Skin of body (tissue), 2 donors: Measurements from ENCODE around the gene DOK6. TPM values are rescaled to one million over a fixed set of nuclear protein-coding genes. Genes with fewer than 3 reads are reported as not detected.

Experiments used
- DNase-seq: peaks from one replicate; lab custom pipeline; 2025; lab: John Stamatoyannopoulos, UW
- total RNA-seq: library from RNA; depleted of rRNA; stranded (reverse); fragments of >200 nt; gene quantifications from one replicate; pipeline ENCODE4 v1.2.3, GENCODE V29; 2014

Gene DOK6
- total RNA-seq, 1 donor from 2014 or later: 7.0 TPM

DNA sequence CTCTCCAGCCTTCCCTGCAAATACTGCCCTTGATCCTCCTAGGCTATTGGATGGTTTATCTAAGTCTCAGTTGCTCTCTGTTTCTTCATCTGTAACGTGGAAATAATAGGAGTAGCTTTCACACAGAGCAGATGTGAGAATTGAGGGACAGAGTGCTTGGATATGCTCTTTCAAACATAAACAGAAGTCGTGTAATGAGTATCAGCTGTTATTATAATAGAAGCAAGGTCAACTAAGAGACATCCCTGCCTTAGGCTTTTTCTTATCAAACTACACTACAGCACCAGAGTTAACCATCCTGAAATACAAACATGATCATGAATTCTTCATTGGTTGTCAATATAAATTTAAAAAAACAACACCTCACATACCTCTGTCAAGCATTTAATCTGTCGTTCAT is 138.2 kb downstream of the DOK6 start:
- peak; percentile 2 for DNase-seq

DNA sequence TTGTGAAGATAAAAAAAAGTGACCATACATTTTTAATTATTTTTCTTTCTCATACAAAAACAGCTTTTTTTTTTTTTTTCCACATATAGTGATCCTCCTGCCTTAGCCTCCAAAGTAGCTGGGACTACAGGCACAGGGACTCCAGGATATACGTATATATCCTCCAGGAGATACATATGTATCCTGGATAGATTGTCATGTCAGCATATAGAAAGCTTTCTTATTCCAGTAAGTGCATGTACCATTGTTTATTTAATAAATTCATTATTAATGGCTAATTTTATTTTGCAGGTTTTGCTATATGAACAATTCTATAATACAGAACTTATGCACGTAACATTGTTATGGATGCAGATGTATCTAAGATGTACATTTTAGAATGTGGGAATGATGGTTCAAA is 138.7 kb downstream of the DOK6 start:
- no peak for DNase-seq

DNA sequence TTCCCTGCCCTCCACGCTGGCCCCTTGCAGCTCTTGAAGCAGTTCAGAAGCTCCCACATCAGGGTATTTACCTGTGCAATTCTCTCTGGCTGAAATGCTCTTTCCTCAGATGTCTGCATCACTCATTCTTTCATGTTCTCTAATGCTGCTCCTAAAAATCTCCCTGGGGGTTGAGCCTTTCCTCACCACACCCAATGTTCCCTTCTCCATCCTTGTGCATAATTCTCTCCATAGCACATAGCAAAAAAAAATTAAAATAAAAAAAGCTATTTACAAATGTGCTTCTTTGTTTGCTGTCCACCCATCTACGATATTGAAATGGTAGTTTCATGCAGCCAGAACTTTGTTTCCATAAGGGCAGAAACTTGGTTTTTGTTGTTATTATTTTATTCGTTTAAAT is 155.5 kb downstream of the DOK6 start:
- no peak for DNase-seq

DNA sequence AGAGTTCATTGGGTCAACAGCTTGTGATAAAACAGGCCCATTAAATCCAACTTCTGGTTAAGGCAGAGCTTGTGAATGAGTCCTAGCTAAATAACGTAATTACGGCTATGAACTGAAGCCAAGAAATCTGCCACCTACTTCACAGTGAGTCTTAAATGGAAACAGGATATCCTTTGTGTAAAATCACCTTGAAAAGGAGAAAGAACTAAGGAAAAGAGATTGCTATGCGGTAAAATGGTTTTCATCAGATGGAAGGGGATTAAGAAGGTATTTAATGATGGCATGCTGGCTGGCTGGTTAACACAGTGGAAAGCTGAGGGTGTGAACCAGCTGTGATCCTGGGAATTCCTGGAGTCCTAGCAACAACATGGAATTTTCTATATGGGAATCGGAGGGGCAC is 156.6 kb downstream of the DOK6 start:
- no peak for DNase-seq

DNA sequence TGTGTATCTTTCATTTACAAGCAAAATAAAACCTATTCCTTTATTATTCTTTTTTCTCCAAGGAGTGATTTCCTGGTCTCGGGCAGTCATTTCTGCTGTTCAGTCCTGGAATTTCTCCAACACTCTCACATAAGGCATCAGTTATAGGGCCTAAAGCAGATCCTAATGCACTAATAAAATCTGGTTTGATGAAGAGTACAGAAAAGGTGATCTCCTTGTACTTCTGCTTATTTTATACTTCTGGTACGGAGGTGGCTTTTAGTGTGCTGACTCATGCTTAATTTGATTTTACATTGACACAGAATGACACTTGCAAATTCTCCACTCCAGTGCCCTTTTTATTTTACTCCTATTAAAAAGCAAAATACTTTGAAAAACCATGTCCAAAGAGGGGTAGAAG is 157.4 kb downstream of the DOK6 start:
- no peak for DNase-seq

DNA sequence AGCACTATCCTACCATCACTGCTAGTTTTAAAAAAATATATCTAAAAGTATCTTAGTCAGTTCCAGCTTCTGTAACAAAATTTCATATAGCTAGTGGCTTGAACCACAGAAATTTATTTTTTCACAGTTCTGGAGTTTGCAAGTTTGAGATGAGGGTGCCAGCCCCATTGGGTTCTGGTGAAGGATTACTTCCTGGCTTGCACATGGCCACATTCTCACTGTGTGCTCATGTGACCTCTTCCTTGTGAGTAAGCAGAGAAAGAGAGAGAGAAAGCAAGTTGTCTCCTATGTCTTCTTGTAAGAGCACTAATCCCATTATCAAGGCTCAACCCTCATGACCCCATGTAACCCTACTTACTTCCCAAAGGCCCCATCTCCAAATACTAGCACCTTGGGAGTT is 158.9 kb downstream of the DOK6 start:
- no peak for DNase-seq

DNA sequence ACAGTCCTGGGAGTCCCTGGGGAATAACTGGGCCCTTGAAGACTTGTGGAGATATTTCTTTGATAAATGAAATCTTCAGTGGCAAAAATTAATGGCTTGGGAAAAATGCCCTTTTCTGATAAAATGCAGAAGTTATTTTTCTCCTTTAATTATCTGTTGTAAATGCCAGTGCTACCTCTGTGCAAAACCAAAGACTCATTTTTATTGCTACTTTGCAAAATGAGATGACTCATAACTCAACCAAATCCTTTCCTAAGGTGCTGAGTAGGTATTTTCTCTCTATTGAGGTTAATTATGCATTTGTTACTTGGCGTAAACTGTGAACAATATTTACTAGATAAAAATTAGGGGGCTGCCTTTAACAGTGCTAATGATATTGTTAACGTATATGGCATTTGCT is 163.9 kb downstream of the DOK6 start:
- no peak for DNase-seq

DNA sequence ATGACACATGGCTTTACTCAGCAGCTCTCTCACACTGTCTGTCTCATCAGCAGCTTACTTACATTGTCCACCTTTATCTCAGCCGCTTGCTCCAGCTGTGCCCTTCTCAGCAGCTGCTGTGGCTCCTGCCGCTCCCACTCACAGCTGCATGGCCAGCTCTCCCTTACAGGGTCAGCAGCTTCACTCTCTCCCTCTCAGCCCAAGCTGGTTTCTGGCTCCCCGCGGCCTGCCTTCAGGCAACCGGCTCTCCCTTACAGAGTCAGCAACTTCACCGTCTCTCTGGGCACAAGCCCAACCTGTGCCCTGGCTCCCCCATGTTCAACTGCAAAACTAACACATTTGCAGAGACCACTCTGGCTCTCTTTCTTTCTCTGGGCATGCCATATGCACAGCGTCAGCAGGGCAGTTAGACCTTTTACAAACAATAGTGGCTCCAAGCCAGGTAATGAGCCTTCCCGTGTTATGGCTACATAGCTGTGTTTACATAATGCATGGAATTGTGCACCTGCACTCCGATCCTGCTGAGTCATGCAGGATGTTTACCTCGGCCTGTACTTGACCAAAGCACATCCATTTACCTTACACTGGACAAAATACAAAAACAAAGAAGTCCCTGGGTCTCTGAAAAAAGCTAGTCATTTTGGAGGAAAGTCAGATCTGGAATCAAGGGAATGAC is 167.3 kb downstream of the DOK6 start:
- DNase-seq: no peak

DNA sequence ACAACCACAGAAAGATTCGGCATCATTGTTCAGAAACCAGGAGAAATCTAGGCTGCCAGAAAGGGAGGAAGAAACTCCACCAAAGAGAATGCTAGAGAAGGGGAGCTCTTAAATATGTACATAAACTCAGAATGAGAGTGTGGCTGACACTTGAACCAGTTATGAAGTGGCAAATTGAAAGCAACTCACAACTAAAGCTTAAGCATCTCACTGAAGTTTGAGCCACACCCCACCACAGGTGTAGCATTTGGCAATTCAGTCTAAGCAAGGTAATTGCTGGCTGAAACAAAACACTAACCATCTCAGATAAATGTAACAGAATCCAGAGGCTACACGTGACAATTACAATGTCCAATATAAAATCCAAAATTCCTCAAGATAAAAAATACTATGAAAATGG is 168.4 kb downstream of the DOK6 start:
- no peak for DNase-seq

DNA sequence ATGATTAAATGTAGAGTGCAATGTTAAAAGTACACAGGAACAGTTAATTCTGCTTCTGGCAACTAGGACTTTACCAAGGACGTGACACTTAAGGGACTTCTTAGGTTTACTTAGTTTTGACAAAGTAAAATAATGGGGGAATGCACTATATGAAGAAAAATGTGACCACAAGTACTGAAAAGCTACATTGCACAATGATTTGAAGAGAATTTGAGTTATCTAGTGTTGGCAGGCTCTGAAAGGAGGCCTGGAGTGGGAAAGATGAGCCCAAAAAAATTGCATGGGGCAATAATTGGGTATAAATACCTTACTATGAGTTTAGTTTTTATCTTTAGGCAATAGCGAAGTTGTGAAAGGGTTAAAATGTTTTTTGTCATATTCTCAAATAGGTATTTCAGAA is 173.7 kb downstream of the DOK6 start:
- DNase-seq: no peak

DNA sequence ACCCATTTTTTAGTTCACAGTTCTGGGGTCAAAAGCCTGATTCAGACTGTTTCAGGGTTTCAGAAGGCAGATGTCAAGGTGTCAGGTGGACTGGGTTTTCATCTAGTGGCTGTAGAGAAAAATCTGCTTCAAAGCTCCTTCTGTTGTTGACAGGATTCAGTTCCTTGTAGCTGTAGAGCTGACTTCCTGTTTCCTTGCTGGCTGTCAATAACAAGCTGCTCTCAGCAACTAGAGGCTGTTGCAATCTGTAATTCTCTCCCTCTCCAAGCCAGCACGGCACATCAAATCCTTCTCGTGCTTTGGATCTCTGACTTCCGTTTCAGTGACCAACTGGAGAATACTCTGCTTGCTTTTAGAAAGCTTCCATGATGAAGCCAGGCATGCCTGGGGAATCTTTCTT is 179.4 kb downstream of the DOK6 start:
- no peak for DNase-seq

DNA sequence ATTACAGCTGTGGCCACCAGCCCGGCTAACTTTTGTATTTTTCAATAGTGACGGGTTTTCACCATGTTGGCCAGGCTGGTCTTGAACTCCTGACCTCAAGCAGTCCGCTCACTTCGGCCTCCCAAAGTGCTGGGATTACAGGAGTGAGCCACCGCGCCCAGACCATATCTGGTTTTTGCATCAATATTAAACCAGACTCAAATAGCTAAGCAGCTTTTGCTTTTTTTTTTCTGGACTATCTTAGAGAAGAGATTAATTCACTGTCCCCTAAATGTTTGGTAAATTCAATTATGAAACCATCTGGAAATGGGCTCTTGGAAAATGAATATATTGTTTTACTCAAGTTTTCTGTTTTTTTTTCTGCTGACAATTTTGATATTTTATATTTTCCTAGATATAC is 183.7 kb downstream of the DOK6 start:
- DNase-seq: no peak

DNA sequence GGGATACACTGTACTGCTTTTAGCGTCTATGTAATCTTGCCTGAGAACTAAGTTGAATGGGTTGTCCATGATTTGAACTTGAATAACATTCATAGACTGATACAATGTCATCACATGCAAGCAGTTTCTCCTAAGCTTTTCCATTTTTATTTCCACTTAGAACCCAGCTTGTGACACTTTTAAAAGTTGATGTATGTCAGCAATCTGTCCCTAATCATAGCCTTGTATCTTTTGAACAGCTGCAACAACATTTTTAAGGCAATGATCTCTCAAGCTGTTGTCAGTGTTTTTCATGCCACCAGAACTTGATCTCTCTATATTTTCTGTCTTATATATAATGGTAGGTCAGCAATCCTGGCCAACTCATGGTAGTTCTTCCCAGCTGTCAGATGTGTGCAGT is 185.0 kb downstream of the DOK6 start:
- no peak for DNase-seq

DNA sequence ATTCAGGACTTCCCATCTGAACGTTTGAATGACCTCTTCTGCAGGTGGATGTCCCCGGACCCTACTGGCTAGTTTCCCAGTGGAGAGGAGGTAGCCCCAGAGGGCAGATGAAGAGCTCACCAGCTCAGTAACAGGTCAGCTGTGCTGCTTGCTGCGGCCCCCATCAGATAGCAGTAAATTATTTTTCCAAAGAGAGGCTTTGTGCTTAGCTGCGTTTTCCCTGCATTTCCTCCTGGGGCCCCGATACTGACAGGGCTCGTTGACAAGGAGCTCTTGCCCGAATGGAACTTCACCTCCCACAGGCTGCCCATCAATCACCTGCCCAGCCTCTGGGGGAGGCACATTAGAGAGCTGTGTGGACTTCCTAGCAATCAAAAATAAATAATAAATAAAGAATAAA is 185.8 kb downstream of the DOK6 start:
- no peak for DNase-seq

DNA sequence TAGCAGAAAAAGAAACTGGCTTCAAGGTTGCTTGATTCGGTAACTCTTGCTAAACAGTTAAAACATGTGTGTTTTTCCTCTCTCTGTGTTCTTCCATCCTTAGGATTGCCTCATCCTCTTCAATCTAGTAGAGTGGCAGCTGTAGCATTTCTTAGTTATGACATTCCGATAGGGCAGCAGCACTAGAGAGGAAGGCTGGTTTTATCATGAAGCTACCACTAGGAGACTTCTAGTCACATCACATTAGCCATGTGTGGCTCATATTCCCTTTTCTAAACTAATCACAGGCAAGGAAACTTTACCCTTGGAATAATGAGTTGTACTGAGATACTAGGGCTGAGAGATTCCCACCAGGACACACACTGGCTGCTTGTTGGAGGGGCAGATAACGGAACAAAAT is 187.6 kb downstream of the DOK6 start:
- DNase-seq: no peak

DNA sequence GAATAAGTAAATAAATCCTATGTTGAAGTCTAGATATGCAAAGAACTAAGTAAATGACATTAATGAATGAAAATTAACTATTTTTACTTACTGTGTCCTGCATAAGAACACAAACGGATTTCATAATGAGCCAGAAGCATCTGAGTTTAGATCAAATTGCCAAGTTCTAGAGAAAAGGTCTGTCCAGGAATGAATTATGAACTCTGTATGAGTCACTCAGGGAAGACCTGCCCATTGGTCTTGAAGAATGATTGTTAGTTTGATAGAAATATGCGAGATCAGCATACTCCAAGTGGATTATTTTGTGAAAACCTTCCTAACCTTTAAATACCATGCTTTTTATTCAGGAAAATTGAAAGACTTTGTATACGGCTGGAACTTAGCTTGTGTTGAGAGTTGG is 189.5 kb downstream of the DOK6 start:
- no peak for DNase-seq

DNA sequence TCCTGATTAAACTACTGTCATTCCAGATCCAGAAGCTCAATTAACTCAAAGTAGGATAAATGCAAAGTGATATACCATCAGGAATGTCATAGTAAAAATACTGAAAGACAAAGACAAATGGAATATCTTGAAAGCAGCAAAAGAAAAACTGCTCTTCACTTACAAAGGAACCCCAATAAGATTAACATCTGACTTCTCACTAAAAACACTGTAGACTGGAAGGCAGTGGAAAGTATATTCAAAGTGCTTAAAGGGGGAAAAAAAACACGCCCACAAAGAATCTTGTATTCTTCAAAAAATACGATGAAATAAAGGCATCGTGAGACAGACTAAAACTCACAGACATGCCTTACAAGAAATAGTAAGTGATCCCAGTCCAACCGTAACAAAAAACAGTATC is 195.7 kb downstream of the DOK6 start:
- no peak for DNase-seq

DNA sequence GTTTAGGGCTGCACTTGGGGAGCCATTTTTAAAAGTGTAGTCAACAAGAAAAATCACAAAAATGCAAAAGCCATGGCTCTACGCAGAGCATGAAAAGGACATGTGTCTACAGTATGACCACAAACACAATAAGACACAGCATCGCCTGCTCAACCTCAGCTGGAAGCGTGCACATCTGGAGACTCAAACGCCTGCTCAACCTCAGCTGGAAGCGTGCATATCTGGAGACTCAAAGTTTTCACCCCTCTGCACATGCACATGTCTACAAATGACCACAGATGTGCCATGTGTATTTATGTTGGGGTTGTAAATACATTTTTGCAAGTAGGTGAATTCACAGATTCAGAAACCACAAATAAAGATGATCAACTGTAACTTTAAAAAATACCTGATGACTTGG is 196.9 kb downstream of the DOK6 start:
- no peak for DNase-seq

DNA sequence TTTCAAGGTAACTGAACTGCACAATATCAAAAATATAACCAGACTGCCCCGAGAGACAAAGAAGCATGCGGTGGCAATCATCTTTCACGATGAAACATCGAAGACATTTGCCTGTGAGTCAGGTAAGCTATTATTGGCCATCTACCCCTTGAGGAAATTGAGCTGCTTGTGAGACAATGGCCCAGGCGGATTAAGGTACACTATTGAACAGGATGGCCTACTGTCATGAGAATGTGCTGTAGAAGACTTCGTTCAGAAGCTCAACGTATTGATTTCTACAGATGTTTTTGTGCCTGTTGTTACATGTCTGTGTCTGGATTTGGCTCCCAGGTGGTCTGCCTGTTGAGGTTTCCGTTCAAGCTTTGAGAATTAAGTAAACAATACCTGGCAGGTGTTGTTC is 198.7 kb downstream of the DOK6 start:
- DNase-seq: no peak

DNA sequence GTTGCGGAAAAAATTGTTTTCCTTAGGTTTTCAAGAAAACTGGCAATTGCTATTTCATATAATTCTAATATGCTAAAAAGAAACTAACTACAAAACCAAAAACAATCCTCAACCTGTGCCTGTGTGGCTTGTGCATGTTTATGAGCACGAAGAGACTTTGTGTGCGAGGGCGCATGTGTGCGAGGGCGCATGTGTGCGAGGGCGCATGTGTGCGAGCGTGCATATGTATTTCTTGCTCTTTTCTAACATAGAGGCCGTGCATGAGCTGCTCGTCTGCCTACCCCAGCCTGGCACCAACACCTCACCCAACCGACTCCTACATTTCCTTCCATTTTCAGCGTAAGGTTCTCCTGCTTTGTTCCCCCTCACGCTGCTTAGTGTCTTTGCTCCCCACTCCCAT is 211.6 kb downstream of the DOK6 start:
- no peak for DNase-seq

DNA sequence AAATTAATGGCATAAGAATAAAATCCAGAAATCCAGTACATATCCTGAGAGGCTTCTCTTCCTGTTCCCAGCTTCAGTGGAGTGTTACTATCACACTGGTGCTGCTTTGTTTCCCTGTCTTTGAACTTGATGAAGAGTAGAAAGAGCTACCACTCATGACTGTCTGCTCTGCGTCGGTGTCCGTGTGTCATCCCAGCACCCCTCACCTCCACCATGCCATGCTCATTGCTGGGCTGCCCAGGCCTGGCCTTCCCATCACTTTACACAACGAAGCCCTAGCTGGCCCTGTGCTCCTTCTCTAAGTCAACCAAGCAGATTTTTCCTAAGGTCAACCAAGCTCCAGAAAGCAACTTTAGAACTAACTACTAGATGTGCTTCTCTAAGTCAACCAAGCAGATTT is 215.4 kb downstream of the DOK6 start:
- no peak for DNase-seq

DNA sequence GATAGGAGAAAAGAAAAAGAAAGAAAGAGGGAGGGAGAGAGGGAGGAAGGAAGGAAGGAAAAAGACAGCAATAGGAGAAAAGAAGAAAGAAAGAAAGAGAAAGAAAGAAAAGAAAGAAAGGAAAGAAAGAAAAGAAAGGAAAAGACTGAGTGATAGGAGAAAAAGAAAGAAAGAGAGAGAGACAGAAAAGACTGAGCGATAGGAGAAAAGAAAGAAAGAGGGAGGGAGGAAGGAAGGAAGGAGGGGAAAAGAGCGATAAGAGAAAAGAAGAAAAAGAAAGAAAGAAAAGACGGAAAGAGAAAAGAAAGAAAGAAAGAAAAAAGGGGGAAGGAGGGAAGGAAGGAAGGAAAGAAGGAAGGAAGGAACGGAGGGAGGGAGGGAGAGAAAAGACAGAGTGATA is 216.7 kb downstream of the DOK6 start:
- no peak for DNase-seq

DNA sequence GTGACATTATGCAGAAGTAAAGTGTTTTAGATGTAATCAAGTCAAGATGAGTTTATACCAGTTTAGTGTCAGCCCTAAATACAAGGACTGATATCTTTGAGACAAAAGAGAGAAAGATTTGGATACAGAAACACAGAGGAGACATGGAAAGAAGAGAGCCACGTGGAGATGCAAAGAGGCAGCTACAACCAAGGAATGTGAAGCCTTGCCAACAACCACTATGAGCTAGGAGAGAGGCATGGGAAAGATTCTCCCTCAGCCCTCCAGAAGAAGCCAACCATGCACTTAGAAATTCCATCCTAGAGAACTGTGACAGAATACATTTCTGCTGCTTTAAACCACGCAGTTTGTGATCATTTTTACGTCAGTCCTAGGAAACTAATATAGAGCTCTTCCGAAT is 217.2 kb downstream of the DOK6 start:
- no peak for DNase-seq

DNA sequence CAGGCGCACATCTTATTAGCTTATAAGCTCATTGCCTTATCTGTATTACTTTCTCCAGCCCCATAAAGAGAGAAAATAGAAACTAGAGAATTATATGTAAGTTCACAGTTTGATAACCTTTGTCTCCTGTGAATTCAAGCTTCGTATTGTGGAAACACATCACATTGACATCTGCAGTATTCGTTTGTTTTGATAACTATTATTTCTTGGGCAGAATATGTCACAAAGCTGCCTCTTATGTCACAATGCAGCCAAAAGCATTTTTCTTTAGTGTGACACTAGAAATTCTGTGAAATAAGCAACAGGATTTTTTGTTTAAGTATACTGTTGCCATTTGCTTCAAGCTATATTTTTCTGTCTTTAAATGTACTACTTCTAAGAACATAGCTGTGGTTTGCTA is 221.5 kb downstream of the DOK6 start:
- DNase-seq: no peak
